Endothelial cell (in vitro differentiated cells): ENCODE measurements around the gene LINS1. TPM values are rescaled to one million over a fixed set of nuclear protein-coding genes. Genes with fewer than 3 reads are reported as not detected.

ENCODE experiments used
- DNase-seq: peaks from one replicate; pipeline ENCODE4 v3.0.0; 2021; ENCODE audit warnings: low spot score
- H3K27ac Mint-ChIP-seq: one replicate; pipeline ENCODE4 v1.8.0; 2021; ENCODE audit warnings: mixed read lengths, inconsistent platforms; ENCODE audit not compliant: unreplicated experiment
- H3K27me3 Mint-ChIP-seq: one replicate; pipeline ENCODE4 v1.8.0; 2021; ENCODE audit warnings: mild to moderate bottlenecking, moderate library complexity, mixed read lengths, inconsistent platforms; ENCODE audit not compliant: unreplicated experiment
- H3K36me3 Mint-ChIP-seq: one replicate; pipeline ENCODE4 v1.8.0; 2021; ENCODE audit warnings: mild to moderate bottlenecking, low read depth, mixed read lengths, inconsistent platforms; ENCODE audit not compliant: unreplicated experiment
- H3K4me1 Mint-ChIP-seq: one replicate; pipeline ENCODE4 v1.8.0; 2021; ENCODE audit warnings: mild to moderate bottlenecking, mixed read lengths, inconsistent platforms; ENCODE audit not compliant: unreplicated experiment
- H3K4me3 Mint-ChIP-seq: one replicate; pipeline ENCODE4 v1.8.0; 2021; ENCODE audit warnings: mild to moderate bottlenecking, mixed read lengths, inconsistent platforms; ENCODE audit not compliant: unreplicated experiment
- H3K9me3 Mint-ChIP-seq: one replicate; pipeline ENCODE4 v1.8.0; 2021; ENCODE audit warnings: mixed read lengths, inconsistent platforms; ENCODE audit not compliant: unreplicated experiment
- total RNA-seq: library from RNA; stranded (reverse); fragmentation: NEBNext Ultra II Directional; extraction: Animal tissue kit (Norgen Biotek cat#: 25700); gene quantifications from one replicate; pipeline ENCODE4 v1.2.1, GENCODE V29; 2021; ENCODE audit not compliant: unreplicated experiment
- TF ChIP-seq, protein P1 (sequence below): fragments of 200-600 bp; sonication (generic); IDR thresholded peaks from one replicate; pipeline ENCODE4 v1.5.0; 2021; ENCODE audit warnings: antibody characterized with exemption; ENCODE audit not compliant: unreplicated experiment

The LINS1 gene
- total RNA-seq, 1 donor from 2014 or later = 10.2 TPM

GRCh38 chr15:100544946-100545345 is 57.0 kb downstream of the LINS1 start:
- Mint-ChIP-seq H3K9me3 (no peaks in the 10 kb centered on the region), H3K27ac (no peak overlapping the region), H3K4me3 (no peak overlapping the region), H3K4me1 (no peaks in the 10 kb centered on the region), H3K27me3 (no peaks in the 10 kb centered on the region), H3K36me3 (no peaks in the 10 kb centered on the region)
- no peak for DNase-seq
- TF ChIP-seq, protein P1, sequence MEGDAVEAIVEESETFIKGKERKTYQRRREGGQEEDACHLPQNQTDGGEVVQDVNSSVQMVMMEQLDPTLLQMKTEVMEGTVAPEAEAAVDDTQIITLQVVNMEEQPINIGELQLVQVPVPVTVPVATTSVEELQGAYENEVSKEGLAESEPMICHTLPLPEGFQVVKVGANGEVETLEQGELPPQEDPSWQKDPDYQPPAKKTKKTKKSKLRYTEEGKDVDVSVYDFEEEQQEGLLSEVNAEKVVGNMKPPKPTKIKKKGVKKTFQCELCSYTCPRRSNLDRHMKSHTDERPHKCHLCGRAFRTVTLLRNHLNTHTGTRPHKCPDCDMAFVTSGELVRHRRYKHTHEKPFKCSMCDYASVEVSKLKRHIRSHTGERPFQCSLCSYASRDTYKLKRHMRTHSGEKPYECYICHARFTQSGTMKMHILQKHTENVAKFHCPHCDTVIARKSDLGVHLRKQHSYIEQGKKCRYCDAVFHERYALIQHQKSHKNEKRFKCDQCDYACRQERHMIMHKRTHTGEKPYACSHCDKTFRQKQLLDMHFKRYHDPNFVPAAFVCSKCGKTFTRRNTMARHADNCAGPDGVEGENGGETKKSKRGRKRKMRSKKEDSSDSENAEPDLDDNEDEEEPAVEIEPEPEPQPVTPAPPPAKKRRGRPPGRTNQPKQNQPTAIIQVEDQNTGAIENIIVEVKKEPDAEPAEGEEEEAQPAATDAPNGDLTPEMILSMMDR = no peak

- no peaks in the 10 kb centered on the region for H3K4me1 Mint-ChIP-seq
- no peak overlapping the region for H3K27ac Mint-ChIP-seq
- no peaks in the 10 kb centered on the region for H3K27me3 Mint-ChIP-seq
- no peak overlapping the region for H3K4me3 Mint-ChIP-seq
- TF ChIP-seq, protein P1 = no peak
- H3K36me3 Mint-ChIP-seq = no peaks in the 10 kb centered on the region
- no peak for DNase-seq
- no peaks in the 10 kb centered on the region for H3K9me3 Mint-ChIP-seq
Measured at GRCh38 chr15:100544338-100544841, 57.6 kb downstream of the LINS1 start.

DNA sequence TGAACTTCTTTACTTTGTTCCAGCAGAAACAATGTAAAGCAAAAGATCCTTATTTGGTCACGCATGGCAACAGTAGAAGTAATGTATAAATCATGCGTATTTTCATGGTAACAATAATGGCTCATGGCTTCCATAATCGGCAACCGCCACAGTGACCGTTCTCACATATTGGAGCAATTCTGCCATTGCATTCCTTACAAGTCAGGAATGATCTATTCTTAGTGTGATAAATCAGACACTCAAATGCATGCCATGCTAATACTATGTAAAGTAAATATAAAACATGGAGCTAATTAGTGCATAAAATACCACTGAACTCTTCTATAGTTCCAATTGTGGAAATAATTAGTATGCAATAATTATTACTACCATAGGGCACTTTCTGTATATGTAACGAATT is 59.7 kb downstream of the LINS1 start:
- TF ChIP-seq, protein P1 = no peak

DNA sequence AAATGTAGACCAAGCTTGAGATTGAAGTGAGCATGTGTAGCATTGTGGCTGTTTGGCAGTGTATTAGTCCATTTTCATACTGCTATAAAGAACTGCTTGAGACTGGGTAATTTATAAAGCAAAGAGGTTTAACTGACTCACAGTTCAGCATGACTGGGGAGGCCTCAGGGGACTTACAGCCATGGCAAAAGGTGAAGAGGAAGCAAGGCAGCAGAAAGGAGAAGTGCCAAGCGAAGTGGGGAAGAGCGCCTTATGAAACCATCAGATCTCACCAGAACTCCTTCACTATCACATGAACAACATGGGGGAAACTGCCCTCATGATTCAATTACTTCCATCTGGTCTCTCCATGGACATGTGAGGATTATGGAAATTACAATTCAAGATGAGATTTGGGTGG is 64.7 kb downstream of the LINS1 start:
- Mint-ChIP-seq H3K9me3 (no peaks in the 10 kb centered on the region), H3K27ac (no peak overlapping the region), H3K36me3 (no peaks in the 10 kb centered on the region), H3K4me1 (no peaks in the 10 kb centered on the region), H3K4me3 (no peak overlapping the region), H3K27me3 (no peaks in the 10 kb centered on the region)
- TF ChIP-seq, protein P1 = no peak
- DNase-seq = no peak

More for the DNA sequence above, 59.7 kb downstream of the LINS1 start:
- Mint-ChIP-seq H3K36me3 (no peaks in the 10 kb centered on the region), H3K27ac (no peak overlapping the region), H3K4me3 (no peak overlapping the region), H3K4me1 (no peaks in the 10 kb centered on the region), H3K27me3 (no peaks in the 10 kb centered on the region), H3K9me3 (no peaks in the 10 kb centered on the region)
- DNase-seq = no peak

GRCh38 chr15:100536733-100537132 is 65.3 kb downstream of the LINS1 start:
- H3K27ac Mint-ChIP-seq = no peak overlapping the region
- TF ChIP-seq, protein P1 = no peak
- H3K9me3 Mint-ChIP-seq = no peaks in the 10 kb centered on the region
- H3K36me3 Mint-ChIP-seq = no peaks in the 10 kb centered on the region
- H3K4me1 Mint-ChIP-seq = no peaks in the 10 kb centered on the region
- DNase-seq = no peak
- no peaks in the 10 kb centered on the region for H3K27me3 Mint-ChIP-seq
- H3K4me3 Mint-ChIP-seq = no peak overlapping the region
